ENCODE measurements around the gene PIP5K1C.

- TF ChIP-seq, protein P1, sequence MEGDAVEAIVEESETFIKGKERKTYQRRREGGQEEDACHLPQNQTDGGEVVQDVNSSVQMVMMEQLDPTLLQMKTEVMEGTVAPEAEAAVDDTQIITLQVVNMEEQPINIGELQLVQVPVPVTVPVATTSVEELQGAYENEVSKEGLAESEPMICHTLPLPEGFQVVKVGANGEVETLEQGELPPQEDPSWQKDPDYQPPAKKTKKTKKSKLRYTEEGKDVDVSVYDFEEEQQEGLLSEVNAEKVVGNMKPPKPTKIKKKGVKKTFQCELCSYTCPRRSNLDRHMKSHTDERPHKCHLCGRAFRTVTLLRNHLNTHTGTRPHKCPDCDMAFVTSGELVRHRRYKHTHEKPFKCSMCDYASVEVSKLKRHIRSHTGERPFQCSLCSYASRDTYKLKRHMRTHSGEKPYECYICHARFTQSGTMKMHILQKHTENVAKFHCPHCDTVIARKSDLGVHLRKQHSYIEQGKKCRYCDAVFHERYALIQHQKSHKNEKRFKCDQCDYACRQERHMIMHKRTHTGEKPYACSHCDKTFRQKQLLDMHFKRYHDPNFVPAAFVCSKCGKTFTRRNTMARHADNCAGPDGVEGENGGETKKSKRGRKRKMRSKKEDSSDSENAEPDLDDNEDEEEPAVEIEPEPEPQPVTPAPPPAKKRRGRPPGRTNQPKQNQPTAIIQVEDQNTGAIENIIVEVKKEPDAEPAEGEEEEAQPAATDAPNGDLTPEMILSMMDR (conservative IDR thresholded peaks at IDR 0.05), result no peak
- TF ChIP-seq EZH2 (IDR thresholded peaks at IDR 0.05; ENCODE audit: low read depth), result no peak
Observed at GRCh38 chr19:3601021-3601420, 99.2 kb downstream of the PIP5K1C start.
